HG03558 (cell line): ENCODE measurements around the gene TMC1.

Source experiments
- ATAC-seq: cut with Tn5 transposase; IDR thresholded peaks from one replicate; pipeline ENCODE4 v1.9.1; 2021; ENCODE audit warnings: moderate number of reproducible peaks; ENCODE audit not compliant: unreplicated experiment; ENCODE audit errors: extremely low read depth

TMC1 gene

DNA sequence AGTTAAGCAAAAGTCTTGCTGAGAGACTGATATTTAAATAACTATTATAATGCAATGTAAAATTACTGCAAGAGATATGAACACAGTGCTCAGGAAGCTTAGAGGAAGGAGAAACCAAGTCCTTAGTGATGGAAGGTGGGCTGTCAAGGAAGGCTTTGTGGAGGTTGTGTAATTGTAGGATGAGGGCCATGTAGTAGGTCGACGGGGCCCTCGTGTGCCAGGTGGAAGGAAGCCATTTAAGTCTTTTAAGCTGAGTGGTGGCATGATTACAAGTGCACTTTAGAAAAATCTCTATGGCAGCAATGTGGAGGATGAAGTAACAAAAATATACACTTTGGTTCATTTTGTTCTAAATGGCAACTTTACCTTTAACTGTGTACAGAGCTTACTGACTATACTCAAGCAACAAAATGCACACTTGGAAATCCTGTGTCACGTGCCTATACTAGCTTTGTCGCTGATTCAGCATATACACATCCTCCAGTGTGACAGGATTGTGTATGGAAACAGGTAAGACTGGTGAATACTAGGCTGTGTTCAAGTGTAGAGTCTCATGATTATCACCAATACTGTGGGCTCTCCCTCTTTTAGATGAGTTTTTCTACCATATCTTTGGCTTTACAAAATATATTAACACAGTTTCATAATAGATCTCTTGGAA lies 78.6 kb downstream of the TMC1 start:
- no peak for ATAC-seq

DNA sequence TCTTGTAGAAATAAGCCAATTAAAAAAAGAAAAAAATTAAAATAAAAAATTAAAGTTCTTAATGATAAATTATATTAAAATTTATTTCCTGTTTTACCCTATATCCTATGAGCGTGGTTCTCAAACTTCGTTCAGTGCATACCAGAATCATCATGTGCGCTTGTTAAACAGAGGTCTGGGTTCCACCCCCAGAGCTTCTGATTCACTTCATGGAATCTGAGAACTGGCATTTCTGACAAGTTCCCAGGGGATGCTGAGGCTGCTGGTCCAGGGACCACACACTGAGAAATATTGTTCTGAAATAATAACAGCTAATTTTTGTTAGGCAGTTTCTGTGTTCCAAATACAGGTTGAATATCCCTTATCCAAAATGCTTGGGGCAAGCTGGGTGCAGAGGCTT lies 79.3 kb downstream of the TMC1 start:
- no peak for ATAC-seq

DNA sequence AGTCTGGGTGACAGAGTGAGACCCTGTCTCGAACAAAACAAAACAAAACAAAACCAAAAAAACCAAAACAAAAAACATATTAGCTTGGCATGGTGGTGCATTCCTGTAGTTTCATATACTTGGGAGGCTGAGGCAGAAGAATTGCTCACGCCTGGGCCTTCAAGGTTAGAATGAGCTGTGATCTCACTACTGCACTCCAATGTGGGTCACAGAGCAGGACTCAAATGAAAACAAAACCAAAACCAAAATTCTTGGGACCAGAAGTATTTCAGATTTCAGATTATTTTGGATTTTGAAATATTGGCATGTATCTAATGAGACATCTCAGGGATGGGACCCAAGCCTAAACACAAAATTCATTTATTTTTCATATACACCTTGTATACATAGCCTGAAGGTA lies 80.2 kb downstream of the TMC1 start:
- no peak for ATAC-seq

DNA sequence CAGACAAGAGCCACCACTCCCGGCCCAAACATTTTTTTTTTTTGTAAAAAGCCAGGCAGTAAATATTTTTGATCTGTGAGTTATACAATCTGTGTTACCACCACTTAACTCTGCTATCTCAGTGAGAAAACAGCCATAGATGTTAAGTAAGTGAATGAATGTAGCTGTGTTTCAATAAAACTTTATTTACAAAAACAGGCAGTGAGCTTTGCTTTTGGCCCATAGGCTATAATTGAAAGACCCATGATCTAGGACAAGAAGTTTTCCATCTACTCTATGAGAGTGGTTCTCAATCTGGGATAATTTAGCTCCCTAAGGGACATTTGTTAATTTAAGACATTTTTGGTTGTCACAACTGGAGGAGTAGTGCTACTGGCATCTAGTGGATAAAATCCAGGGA lies 91.0 kb downstream of the TMC1 start:
- ATAC-seq, result no peak

DNA sequence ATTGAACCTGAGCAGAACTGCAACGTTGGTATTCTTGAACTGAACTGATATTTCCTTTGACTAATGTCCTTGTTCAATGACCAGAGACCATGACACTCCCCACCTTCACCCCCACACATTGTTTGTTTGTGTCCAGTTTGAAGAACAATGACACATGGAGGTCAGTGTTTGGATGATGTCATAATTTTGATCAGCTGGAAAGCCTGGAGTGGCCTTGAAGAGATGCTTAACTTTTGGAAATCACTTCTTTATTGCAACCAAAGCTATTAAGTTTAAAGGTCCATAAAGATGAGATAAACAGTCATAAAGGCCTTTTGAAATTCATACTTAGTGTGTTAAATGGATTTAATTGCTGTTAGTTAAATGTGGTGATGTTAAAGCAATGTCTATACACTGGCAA lies 92.7 kb downstream of the TMC1 start:
- ATAC-seq, result no peak

DNA sequence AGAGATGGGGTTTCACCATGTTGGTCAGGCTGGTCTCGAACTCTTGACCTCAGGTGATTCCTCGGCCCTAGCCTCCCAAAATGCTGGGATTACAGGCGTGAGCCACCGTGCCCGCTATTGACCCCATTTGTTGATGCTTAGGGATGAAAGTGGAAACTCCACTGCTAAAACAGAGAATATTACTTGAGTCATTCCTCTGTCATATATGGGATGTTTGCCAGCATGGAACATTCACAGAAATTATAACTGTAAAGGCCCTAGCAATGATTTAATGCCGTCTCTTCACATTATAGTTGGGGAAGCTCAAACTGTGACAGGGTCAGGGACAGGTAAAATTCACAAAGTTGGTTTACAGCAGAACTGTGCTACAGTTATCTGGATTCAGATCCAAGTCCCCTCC lies 94.5 kb downstream of the TMC1 start:
- no peak for ATAC-seq

DNA sequence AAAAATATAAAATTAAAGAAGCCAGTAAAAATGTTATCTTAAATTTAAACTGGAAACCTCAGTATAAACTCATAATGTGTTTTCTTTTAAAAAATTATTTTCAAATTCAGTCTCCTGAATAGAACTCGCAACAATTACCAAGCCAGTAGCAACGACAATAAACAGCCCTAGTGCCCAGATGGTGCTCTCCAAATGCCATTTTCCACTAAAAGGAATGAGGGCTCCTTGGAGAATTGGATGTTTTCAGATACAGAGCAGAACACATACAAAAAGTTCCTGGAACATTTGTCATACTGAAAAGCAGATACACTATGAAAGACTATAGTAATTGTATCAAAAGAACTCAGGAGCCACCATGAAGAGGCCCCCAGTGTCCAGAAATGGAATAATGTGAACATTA lies 97.4 kb downstream of the TMC1 start:
- no peak for ATAC-seq

DNA sequence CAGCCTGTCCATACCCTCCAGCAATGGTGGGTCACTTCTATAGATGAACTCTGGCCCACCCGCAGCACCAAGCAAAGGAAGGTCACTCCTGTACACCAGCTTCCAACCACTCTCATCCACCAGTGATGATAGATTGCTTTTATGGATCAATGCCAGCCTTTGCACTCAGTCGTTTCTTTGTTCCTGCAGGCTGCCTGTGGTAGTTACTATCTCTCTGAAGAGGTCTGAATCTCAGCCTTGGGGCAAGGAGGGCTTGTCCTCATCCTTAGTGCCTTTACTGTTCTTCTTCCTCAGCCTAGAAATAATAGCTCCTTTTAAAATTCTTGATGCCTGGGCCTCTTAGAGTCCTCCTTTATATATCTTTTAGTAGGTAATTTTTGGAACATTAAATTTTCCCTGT lies 100.8 kb downstream of the TMC1 start:
- ATAC-seq, result no peak

DNA sequence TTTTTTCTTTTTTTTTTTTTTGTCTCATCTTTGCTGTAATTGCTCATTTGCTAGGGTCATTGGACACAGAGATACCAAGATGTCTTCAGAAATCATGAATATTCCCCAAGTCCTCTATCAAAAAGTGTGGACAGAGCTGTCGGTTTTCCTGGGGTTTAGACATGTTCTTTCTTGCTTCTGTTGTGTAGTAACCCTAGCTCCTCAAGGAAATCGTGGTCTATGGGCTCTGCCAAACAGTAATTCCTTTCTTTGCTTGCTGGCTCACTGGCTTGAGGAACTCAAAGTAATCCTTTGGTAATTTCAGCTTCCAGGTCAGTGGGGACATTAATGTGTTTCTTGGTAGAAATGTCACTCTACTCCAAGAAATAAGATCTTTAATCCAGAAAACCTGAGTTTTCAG lies 101.7 kb downstream of the TMC1 start:
- no peak for ATAC-seq

DNA sequence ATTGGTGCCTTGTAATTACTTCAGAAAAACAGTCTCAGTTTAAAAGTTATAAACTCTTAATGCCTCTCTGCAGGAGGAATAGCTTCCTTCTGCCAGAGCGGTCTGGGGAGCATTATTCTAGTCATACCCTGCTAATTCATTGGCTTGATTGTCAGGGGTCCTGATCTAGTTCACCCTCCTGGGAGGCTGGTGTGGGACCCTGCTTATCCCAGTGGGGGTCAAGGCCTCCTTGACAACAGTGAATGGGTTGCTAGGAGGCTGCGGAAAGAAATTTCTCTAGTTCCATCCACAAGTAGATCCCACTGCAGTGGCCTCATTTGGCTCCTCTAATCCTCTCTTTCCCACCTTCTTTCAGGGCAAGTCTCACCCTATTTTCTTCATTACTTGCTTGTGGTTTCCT lies 105.7 kb downstream of the TMC1 start:
- ATAC-seq, result no peak

DNA sequence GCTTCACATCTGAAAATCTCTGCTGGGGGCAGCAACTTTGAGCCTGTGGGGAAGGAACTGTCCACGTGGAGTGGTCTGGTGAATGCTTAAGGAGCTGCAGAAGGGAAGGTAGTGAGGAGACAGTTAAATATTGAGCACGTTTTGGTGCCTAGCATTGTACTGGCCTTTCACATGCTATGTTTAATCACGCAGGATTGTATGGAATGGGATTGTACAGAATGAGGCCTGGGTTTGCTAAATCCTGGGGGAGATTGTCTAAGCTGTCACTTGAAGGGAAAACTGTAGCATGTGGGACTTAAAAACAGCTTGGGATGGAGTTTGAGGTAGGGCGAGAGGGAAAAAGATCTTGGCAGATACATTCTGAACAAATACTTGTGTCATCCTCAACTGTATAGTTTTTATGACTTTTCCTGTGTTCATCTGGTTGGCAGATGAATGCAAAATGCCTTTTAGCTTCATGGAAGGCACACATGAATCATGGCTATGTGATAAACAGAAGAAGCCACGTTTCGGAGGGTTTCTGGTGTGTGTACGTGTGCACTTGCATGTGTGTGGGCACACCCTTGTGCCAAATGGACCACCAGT lies 106.6 kb downstream of the TMC1 start:
- ATAC-seq, result no peak

DNA sequence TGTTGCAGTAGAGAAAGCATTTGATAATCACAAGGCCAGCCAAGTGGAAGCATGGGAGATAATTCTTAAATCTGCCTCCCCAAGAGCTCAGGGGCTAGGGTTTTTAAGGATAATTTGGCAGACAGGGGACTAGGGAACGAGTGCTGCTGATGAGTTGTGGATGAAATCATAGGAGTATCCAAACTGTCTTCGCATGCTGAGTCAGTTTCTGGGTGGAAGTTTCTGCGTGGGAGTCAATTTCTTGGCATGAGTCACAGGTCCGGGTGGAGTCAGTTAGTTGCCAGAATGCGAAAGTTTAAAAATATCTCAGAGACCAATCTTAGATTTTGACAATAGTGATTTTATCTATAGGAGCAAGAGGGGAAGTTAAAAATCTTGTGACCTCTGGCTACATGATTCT lies 112.6 kb downstream of the TMC1 start:
- ATAC-seq, result no peak

DNA sequence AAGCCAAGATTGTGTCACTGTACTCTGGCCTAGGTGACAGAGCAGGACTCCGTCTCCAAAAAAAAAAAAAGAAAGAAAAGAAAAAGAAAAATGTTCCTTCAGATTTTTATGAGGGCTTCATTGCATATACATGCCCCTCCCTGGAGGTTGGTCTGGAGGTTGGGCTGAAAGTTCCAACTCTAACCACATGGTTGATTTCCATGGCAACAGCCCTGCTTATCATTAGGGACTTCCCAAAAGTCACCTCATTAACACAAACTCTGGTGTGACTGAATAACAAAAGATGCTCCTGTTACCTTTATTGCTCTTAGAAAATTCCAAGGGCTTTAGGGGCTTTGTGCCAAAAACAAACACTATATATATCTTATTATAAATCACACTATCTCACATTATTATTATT lies 113.8 kb downstream of the TMC1 start:
- ATAC-seq, result peak; percentile 83

DNA sequence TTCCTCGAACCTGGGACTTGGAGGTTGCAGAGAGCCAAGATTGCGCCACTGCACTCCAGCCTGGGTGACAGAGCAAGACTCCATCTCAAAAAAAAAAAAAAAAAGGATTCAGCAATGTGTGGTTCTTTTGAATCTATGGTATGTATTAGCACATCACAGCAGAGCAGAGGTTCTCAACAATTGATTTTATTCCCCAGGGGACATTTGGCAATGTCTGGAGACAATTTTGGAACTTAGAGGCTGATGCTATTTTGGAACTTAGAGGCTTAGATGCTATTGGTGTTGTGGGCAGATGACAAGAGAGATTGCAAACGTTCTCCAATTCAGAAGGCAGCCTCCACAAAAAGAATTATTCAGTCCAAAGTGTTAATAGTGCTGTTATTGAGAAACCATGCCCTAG lies 115.2 kb downstream of the TMC1 start:
- no peak for ATAC-seq

DNA sequence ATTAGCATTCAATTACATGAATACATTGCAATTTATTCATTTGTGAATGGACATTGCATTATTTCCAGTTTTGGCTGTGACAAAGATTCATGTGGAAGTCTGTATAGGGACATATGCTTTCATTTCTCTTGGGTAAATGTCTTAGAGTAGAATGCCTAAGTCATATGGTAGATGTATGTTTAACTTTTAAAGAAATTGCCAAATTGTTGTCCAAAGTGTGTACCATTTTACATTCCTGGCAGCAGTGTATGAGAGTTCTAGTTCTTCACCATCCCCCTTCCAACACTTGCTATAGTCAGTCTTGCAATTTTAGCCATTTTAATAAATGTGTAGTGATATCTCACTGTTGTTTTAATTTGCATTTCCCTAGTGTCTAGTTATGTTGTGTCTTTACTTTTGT lies 122.2 kb downstream of the TMC1 start:
- no peak for ATAC-seq

DNA sequence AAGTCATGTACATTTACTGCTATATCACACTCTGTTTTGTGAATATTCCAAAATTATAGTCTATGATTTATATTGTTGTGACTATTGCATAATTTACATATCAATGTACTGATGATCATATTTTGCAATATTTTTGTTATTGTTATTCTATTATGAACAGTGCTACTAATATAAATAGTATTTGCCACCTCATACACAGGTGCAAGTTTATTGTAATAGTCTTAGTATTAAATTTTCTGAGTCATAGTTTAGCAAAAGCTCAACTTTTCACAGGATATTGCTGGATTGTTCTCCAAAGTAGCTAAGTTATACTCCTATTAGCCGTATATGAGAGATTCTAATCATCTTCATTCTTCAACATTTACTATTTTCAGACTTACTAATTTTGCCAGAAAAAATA lies 124.7 kb downstream of the TMC1 start:
- ATAC-seq, result no peak

DNA sequence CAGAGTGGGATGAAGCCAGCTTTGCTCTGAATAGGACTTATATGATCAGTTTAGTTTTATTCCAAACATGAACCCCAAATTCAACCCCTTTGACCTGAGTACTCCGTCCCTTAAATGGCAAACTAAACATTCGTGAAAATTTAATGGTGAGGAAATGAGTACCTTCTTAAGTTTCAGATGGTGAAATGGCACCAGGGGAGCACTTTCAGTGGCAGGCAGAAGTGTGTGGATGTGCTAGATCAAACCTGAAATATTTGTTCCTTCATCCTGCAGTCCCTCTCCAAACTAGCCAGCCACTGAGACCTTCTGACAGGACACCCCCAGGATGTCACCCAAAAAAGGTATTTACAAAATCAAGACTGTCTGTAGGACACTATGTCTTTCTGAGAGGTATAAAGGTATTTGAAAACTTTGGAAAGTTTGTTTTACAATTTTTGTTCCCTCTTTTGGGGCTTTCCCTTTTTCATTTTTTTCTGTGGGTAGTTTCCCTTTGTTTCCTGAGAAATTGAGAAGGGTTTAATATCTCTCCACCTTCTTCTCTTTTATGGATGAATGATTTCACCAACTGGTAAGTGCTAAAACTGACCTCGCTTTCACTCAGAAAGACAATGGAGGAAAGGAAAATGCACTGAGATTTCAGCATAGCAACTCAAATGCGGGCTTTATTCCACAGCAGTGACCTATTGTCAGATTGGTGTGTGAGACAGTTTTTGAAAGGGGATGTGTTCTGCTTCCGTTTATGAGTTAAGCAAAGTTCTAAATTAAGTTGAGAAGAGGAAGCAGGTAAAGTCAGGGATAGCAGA lies 127.1 kb downstream of the TMC1 start:
- no peak for ATAC-seq

DNA sequence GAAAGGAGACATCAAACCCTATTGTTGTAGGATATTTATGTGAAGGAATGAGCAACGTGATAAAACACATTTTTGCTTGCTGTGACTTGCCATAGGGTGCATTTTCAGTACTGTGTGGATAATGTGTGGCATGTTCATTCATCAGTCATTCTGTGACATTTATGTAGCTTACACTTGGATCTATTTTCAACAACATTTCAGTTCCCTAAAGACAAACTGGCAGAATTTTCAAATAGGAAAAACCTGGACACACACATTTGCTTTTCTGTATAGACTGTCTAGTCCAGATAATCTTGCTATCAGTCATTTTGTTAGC lies 127.7 kb downstream of the TMC1 start:
- ATAC-seq, result no peak

DNA sequence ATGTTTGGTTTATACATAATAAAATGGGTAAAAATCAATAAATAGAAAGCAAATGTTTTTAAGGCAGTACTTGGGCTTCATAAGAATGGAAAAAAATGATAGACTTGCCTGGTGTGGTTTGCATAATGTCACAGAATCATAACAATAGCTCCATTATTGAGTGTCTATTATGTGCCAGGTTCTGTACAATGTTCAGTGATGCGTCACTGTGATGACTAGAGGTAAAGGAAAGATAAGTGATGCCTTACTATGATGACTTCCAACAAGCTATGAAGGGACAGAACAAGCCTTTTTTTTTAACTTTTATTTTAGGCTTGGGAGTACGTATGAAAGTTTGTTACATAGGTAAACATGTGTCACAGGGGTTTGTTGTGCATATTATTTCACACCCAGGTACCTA lies 128.8 kb downstream of the TMC1 start:
- ATAC-seq, result no peak

DNA sequence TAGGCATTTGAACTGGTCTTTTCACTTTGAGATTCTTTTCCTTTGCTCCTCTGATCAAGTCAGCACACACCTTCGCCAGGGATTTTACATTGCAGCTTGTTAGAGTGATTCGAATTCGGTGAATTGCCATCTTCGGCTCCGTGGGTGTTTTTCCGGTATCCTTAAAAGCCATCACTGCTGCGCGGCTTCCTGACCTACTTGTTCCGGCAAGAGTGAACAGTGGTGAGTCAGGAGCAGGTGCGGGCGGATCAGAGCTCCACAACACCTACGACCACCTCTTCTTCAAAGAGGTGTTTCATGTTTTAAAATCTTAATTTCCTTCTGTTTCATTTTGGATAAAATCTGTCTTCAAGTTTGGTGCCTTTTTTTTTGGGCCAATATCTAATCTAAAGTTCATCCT lies 134.6 kb downstream of the TMC1 start:
- no peak for ATAC-seq

DNA sequence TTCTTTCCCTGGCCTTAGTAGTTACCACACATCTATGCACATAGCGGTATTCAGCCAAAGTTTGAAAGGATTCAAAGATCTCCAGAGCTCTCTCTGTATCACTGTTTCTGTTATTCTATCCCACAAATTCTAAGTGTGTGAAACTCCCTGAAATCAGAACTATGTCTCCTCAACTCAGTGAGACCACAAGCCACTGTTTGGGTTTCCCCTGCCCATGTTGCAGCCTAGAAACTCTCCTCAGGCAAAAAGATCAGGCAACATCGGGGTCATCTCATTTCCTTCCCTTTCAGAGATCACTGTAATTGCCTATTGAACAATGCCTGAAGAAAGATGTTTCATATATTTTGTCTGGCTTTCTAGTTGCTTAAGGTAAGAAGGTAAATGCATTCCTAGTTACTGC lies 135.6 kb downstream of the TMC1 start:
- no peak for ATAC-seq

DNA sequence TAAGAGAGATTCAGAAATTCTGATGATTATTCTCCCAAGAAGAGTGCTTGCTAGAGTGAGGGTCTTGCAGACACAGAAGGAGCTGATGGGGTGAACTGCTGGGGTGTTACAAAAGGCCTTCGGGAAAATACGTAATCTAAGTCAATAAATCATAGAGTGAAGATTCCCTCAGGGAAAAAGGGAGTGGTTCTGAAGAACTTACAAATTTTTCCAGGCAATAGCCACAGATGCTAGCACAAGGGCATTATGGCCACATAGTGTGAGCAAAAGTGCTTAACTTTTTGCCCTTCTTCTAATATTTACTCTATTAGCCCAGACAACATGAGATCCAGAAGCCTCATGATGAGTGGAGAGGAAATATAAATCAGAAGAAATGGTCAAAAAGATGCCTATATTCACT lies 137.3 kb downstream of the TMC1 start:
- ATAC-seq, result no peak
